ENCODE measurements around the gene PABPN1L. TPM values are rescaled to one million over a fixed set of nuclear protein-coding genes. Genes with fewer than 3 reads are reported as not detected.

The PABPN1L gene
- total and polyA plus RNA-seq, 2 donors from 2014 or later = not detected

GRCh38 chr16:88844419-88845036 is 21.9 kb downstream of the PABPN1L start:
- TF ChIP-seq CTCF (IDR thresholded peaks at IDR 0.05; ENCODE audit: borderline replicate concordance, extremely low read depth, insufficient read depth) = no peak
- no peak for FAIRE-seq
- no peaks in the 10 kb centered on the region for H3K4me1 ChIP-seq (ENCODE audit: control insufficient read depth in 2 of 3, insufficient read depth in 2 of 3, low read depth in 1 of 3, low read length in 3 of 3)
- no peaks in the 10 kb centered on the region for H3K9me3 ChIP-seq (ENCODE audit: control insufficient read depth in 2 of 3, insufficient read depth in 1 of 3, low read length in 3 of 3)
- H3K4me3 ChIP-seq (ENCODE audit: low read length in 3 of 3) = no peak overlapping the region
- H3K27ac ChIP-seq (ENCODE audit: low read depth in 2 of 2, low read length in 2 of 2) = no peak overlapping the region
- intact Hi-C loops (cut with DNase I) = no loop called here
- DNase-seq = no peak
- H3K36me3 ChIP-seq (ENCODE audit: control insufficient read depth in 2 of 3, insufficient read depth in 3 of 3, low read length in 3 of 3) = peaks cover 0 to 12% (median 0%) of the 10 kb centered on the region in 3 donors
- no peak overlapping the region for H3K9ac ChIP-seq (ENCODE audit: low read length in 3 of 3)
- no peaks in the 10 kb centered on the region for H3K27me3 ChIP-seq (ENCODE audit: control insufficient read depth, insufficient read depth, low read length)

- no peaks in the 10 kb centered on the region for H3K27me3 ChIP-seq (ENCODE audit: control insufficient read depth, insufficient read depth, low read length)
- no peak for DNase-seq
- no peak overlapping the region for H3K27ac ChIP-seq (ENCODE audit: low read depth in 2 of 2, low read length in 2 of 2)
- no peak for TF ChIP-seq CTCF (IDR thresholded peaks at IDR 0.05; ENCODE audit: borderline replicate concordance, extremely low read depth, insufficient read depth)
- H3K9me3 ChIP-seq (ENCODE audit: control insufficient read depth in 2 of 3, insufficient read depth in 1 of 3, low read length in 3 of 3) = no peaks in the 10 kb centered on the region
- H3K4me3 ChIP-seq (ENCODE audit: low read length in 3 of 3) = no peak overlapping the region
- H3K9ac ChIP-seq (ENCODE audit: low read length in 3 of 3) = no peak overlapping the region
- intact Hi-C loops (cut with DNase I) = no loop called here
- FAIRE-seq = no peak
- peaks cover 0 to 12% (median 0%) of the 10 kb centered on the region in 3 donors for H3K36me3 ChIP-seq (ENCODE audit: control insufficient read depth in 2 of 3, insufficient read depth in 3 of 3, low read length in 3 of 3)
- no peaks in the 10 kb centered on the region for H3K4me1 ChIP-seq (ENCODE audit: control insufficient read depth in 2 of 3, insufficient read depth in 2 of 3, low read depth in 1 of 3, low read length in 3 of 3)
Measured at GRCh38 chr16:88843256-88843655, 23.2 kb downstream of the PABPN1L start.

GRCh38 chr16:88842806-88843205 is 23.7 kb downstream of the PABPN1L start:
- intact Hi-C loops (cut with DNase I) = no loop called here
- Histone ChIP-seq H3K36me3 (ENCODE audit: control insufficient read depth in 2 of 3, insufficient read depth in 3 of 3, low read length in 3 of 3) (peaks cover 0 to 12% (median 0%) of the 10 kb centered on the region in 3 donors), H3K27me3 (ENCODE audit: control insufficient read depth, insufficient read depth, low read length) (no peaks in the 10 kb centered on the region), H3K27ac (ENCODE audit: low read depth in 2 of 2, low read length in 2 of 2) (no peak overlapping the region), H3K9me3 (ENCODE audit: control insufficient read depth in 2 of 3, insufficient read depth in 1 of 3, low read length in 3 of 3) (no peaks in the 10 kb centered on the region), H3K4me3 (ENCODE audit: low read length in 3 of 3) (no peak overlapping the region), H3K4me1 (ENCODE audit: control insufficient read depth in 2 of 3, insufficient read depth in 2 of 3, low read depth in 1 of 3, low read length in 3 of 3) (no peaks in the 10 kb centered on the region), H3K9ac (ENCODE audit: low read length in 3 of 3) (no peak overlapping the region)
- FAIRE-seq = no peak
- DNase-seq = no peak
- no peak for TF ChIP-seq CTCF (IDR thresholded peaks at IDR 0.05; ENCODE audit: borderline replicate concordance, extremely low read depth, insufficient read depth)

- H3K36me3 ChIP-seq (ENCODE audit: control insufficient read depth in 2 of 3, insufficient read depth in 3 of 3, low read length in 3 of 3) = peaks cover 0 to 12% (median 0%) of the 10 kb centered on the region in 3 donors
- H3K27me3 ChIP-seq (ENCODE audit: control insufficient read depth, insufficient read depth, low read length) = no peaks in the 10 kb centered on the region
- no peak for DNase-seq
- H3K9me3 ChIP-seq (ENCODE audit: control insufficient read depth in 2 of 3, insufficient read depth in 1 of 3, low read length in 3 of 3) = no peaks in the 10 kb centered on the region
- no peak for FAIRE-seq
- no peak overlapping the region for H3K4me3 ChIP-seq (ENCODE audit: low read length in 3 of 3)
- H3K27ac ChIP-seq (ENCODE audit: low read depth in 2 of 2, low read length in 2 of 2) = no peak overlapping the region
- no peak overlapping the region for H3K9ac ChIP-seq (ENCODE audit: low read length in 3 of 3)
- no peaks in the 10 kb centered on the region for H3K4me1 ChIP-seq (ENCODE audit: control insufficient read depth in 2 of 3, insufficient read depth in 2 of 3, low read depth in 1 of 3, low read length in 3 of 3)
- intact Hi-C loops (cut with DNase I) = no loop called here
- TF ChIP-seq CTCF (IDR thresholded peaks at IDR 0.05; ENCODE audit: borderline replicate concordance, extremely low read depth, insufficient read depth) = no peak
Measured at GRCh38 chr16:88842308-88842756, 24.1 kb downstream of the PABPN1L start.
